ENCODE data around the gene PROSER3. TPM values are rescaled to one million over a fixed set of nuclear protein-coding genes. Genes with fewer than 3 reads are reported as not detected.

PROSER3 gene
- total RNA-seq, result 15.9 TPM

GRCh38 chr19:35757749-35758608, at the start of gene PROSER3:
Gene PROSER3, plus strand, starts transcription at chr19:35758176. Its CDS starts 40 bp downstream, at chr19:35758216.

GRCh38 chr19:35717665-35718344, 40.2 kb upstream of the PROSER3 start, which contains the start of gene KMT2B:
Gene KMT2B, plus strand, starts transcription at chr19:35718003. Its CDS starts 16 bp downstream, at chr19:35718019.

GRCh38 chr19:35742121-35742724, 15.8 kb upstream of the PROSER3 start, which contains the start of gene IGFLR1:
Gene IGFLR1, minus strand, starts transcription at chr19:35742452. Its CDS starts 1,272 bp downstream, at chr19:35741180.

GRCh38 chr19:35745328-35746086, 12.5 kb upstream of the PROSER3 start, which contains the start of the genes PSENEN and U2AF1L4:
Gene PSENEN, plus strand, starts transcription at chr19:35745651. Its CDS starts 280 bp downstream, at chr19:35745931.
Gene U2AF1L4, minus strand, starts transcription at chr19:35745418. Its CDS starts 27 bp downstream, at chr19:35745391.

GRCh38 chr19:35748106-35749020, 9.6 kb upstream of the PROSER3 start, which contains the start of gene LIN37:
Gene LIN37, plus strand, starts transcription at chr19:35748576. Its CDS starts 149 bp downstream, at chr19:35748725.

GRCh38 chr19:35756377-35757230, 1.4 kb upstream of the PROSER3 start, which contains the start of gene HSPB6:
Gene HSPB6, minus strand, starts transcription at chr19:35757029. Its CDS starts 21 bp downstream, at chr19:35757008.

GRCh38 chr19:35775298-35776101, 17.5 kb downstream of the PROSER3 start, which contains the start of gene ARHGAP33:
Gene ARHGAP33, plus strand, starts transcription at chr19:35775564. Its CDS starts 95 bp downstream, at chr19:35775659.

GRCh38 chr19:35812220-35813042, 54.5 kb downstream of the PROSER3 start, which contains the start of gene PRODH2:
Gene PRODH2, minus strand, starts transcription at chr19:35812845. Its CDS starts 40 bp downstream, at chr19:35812805.

Other genes starting within 250 kb of the PROSER3 start
- 47.1 TPM for gene DMKN, start 244.5 kb upstream of the PROSER3 start, total RNA-seq
- not detected for gene SBSN, start 229.9 kb upstream of the PROSER3 start, total RNA-seq
- not detected for gene GAPDHS, start 224.7 kb upstream of the PROSER3 start, total RNA-seq
- 74.1 TPM for gene TMEM147, start 212.6 kb upstream of the PROSER3 start, total RNA-seq
- 0.41 TPM for gene ATP4A, start 194.5 kb upstream of the PROSER3 start, total RNA-seq
- not detected for gene PMIS2, start 172.0 kb upstream of the PROSER3 start, total RNA-seq
- 14.3 TPM for gene HAUS5, start 145.4 kb upstream of the PROSER3 start, total RNA-seq
- 40.6 TPM for gene RBM42, start 129.1 kb upstream of the PROSER3 start, total RNA-seq
- gene ETV2, start 116.4 kb upstream of the PROSER3 start, total RNA-seq, result 0.47 TPM
- 303 TPM for gene COX6B1, start 109.9 kb upstream of the PROSER3 start, total RNA-seq
- 20.4 TPM for gene UPK1A, start 91.7 kb upstream of the PROSER3 start, total RNA-seq
- not detected for gene ZBTB32, start 53.6 kb upstream of the PROSER3 start, total RNA-seq
- 28.0 TPM for gene KMT2B, start 40.2 kb upstream of the PROSER3 start, total RNA-seq
- gene IGFLR1, start 15.7 kb upstream of the PROSER3 start, total RNA-seq, result 4.5 TPM
- gene U2AF1L4, start 12.8 kb upstream of the PROSER3 start, total RNA-seq, result 14.9 TPM
- gene PSENEN, start 12.5 kb upstream of the PROSER3 start, total RNA-seq, result 22.9 TPM
- 11.3 TPM for gene LIN37, start 9.6 kb upstream of the PROSER3 start, total RNA-seq
- 51.6 TPM for gene HSPB6, start 1.1 kb upstream of the PROSER3 start, total RNA-seq
- 27.4 TPM for gene ARHGAP33, start 17.4 kb downstream of the PROSER3 start, total RNA-seq
- gene PRODH2, start 54.7 kb downstream of the PROSER3 start, total RNA-seq, result 14.4 TPM
- 32.8 TPM for gene NPHS1, start 94.3 kb downstream of the PROSER3 start, total RNA-seq
- 3.9 TPM for gene KIRREL2, start 98.7 kb downstream of the PROSER3 start, total RNA-seq
- 10.3 TPM for gene APLP1, start 110.4 kb downstream of the PROSER3 start, total RNA-seq
- 12.7 TPM for gene NFKBID, start 142.4 kb downstream of the PROSER3 start, total RNA-seq
- 6.9 TPM for gene HCST, start 144.4 kb downstream of the PROSER3 start, total RNA-seq
- gene TYROBP, start 150.1 kb downstream of the PROSER3 start, total RNA-seq, result 24.3 TPM
- gene LRFN3, start 178.2 kb downstream of the PROSER3 start, total RNA-seq, result 9.9 TPM
- 15.9 TPM for gene SDHAF1, start 237.0 kb downstream of the PROSER3 start, total RNA-seq